Common myeloid progenitor, CD34-positive (primary cell): Measurements from ENCODE around the gene SCARB2.

ENCODE experiments used
- CTCF ChIA-PET: fragments of 350-600 bp; sonication (Branson Sonifier 250); formaldehyde crosslinking; loops from one replicate; lab custom pipeline; 2021; ENCODE audit warnings: antibody characterized with exemption; lab: Charles Lee
- POLR2A ChIA-PET: fragments of 350-600 bp; sonication (Branson Sonifier 250); formaldehyde crosslinking; loops from one replicate; lab custom pipeline; 2021; ENCODE audit warnings: antibody characterized with exemption; lab: Charles Lee
- DNase-seq, 3 donors: peaks; one replicate each; pipeline versions ENCODE4 v3.0.0 to v3.0.0-alpha.2; 2013
- H3K27ac ChIP-seq, 2 experiments: 1 replicate in 1 of 2; 2 replicates in 1 of 2; pipeline ENCODE4 v1.7.0; 2013; ENCODE audit warnings: inconsistent platforms in 2 of 2, low read length in 2 of 2, mild to moderate bottlenecking in 2 of 2, low read depth in 1 of 2, moderate library complexity in 1 of 2; ENCODE audit not compliant: severe bottlenecking in 2 of 2, insufficient read depth in 1 of 2, poor library complexity in 1 of 2
- H3K27me3 ChIP-seq, 5 experiments: replicated peaks in 2 of 5; 1 replicate in 3 of 5; 2 replicates in 2 of 5; pipeline versions ENCODE4 v1.6.1 to v1.7.0; 2013; ENCODE audit warnings: low read length in 4 of 5, mild to moderate bottlenecking in 2 of 5, moderate library complexity in 2 of 5, inconsistent platforms in 1 of 5; ENCODE audit not compliant: insufficient read depth in 5 of 5, control insufficient read depth in 4 of 5
- H3K36me3 ChIP-seq, 4 experiments: 1 replicate in 2 of 4; 2 replicates in 2 of 4; pipeline versions ENCODE4 v1.6.1 to v1.7.0; 2013; ENCODE audit warnings: low read length in 3 of 4, control low read depth in 1 of 4, mild to moderate bottlenecking in 1 of 4; ENCODE audit not compliant: control insufficient read depth in 4 of 4, insufficient read depth in 4 of 4
- H3K4me1 ChIP-seq, 4 experiments: 1 replicate in 3 of 4; 2 replicates in 1 of 4; pipeline versions ENCODE4 v1.6.1 to v1.7.1; 2013; ENCODE audit warnings: low read length in 3 of 4, mild to moderate bottlenecking in 3 of 4, control low read depth in 1 of 4, inconsistent platforms in 1 of 4, moderate library complexity in 1 of 4; ENCODE audit not compliant: control insufficient read depth in 4 of 4, insufficient read depth in 4 of 4; ENCODE audit errors: control extremely low read depth in 1 of 4
- H3K4me3 ChIP-seq, 7 experiments: 1 replicate in 4 of 7; 2 replicates in 3 of 7; pipeline versions ENCODE4 v1.5.1 to v1.7.0; 2013; ENCODE audit warnings: mild to moderate bottlenecking in 7 of 7, low read length in 6 of 7, moderate library complexity in 6 of 7, inconsistent platforms in 2 of 7, low read depth in 2 of 7, control low read depth in 1 of 7; ENCODE audit not compliant: insufficient read depth in 4 of 7, control insufficient read depth in 1 of 7; ENCODE audit errors: extremely low read depth in 1 of 7
- H3K9me3 ChIP-seq, 5 experiments: 1 replicate in 4 of 5; 2 replicates in 1 of 5; pipeline versions ENCODE4 v1.6.1 to v1.7.1; 2013; ENCODE audit warnings: low read length in 4 of 5, mild to moderate bottlenecking in 2 of 5, inconsistent platforms in 1 of 5, low read depth in 1 of 5, moderate library complexity in 1 of 5; ENCODE audit not compliant: control insufficient read depth in 4 of 5, insufficient read depth in 2 of 5; ENCODE audit errors: control extremely low read depth in 1 of 5
- WGBS: methylation state at CpG from one replicate; pipeline ENCODE4 v1.1.5; 2013; ENCODE audit not compliant: insufficient coverage; 5-methylcytosine and 5-hydroxymethylcytosine counted together

SCARB2 gene

GRCh38 chr4:76188557-76188956 lies 25.1 kb downstream of the SCARB2 start:
- ChIA-PET CTCF (interaction anchor here (0.9 to 3.5 kb wide), 3 partner anchors 8 to 188 kb away, joined by 3 to 18 read pairs (median 3); no protein-coding TSS in a partner anchor), POLR2A (no interaction called here)
- DNase-seq = no peak
- Histone ChIP-seq H3K36me3 (peaks cover 14 to 45% (median 29%) of the 10 kb centered on the region in 4 experiments), H3K27me3 (no peaks in the 10 kb centered on the region), H3K4me3 (no peak overlapping the region), H3K4me1 (peaks cover 0 to 2% (median 0%) of the 10 kb centered on the region in 4 experiments), H3K27ac (no peak overlapping the region), H3K9me3 (peaks cover 0 to 15% (median 3%) of the 10 kb centered on the region in 5 experiments)
- WGBS = 95% methylated on average over 2 of the region's 3 CpGs

- no peak for DNase-seq
- no peak overlapping the region for H3K27ac ChIP-seq
- H3K9me3 ChIP-seq = peaks cover 0 to 15% (median 2%) of the 10 kb centered on the region in 5 experiments
- H3K36me3 ChIP-seq = peaks cover 12 to 41% (median 27%) of the 10 kb centered on the region in 4 experiments
- CTCF ChIA-PET = interaction anchor here (1.1 to 3.5 kb wide), 2 partner anchors 8 to 9 kb away, joined by 3 to 18 read pairs; no protein-coding TSS in a partner anchor
- POLR2A ChIA-PET = no interaction called here
- peaks cover 0 to 2% (median 0%) of the 10 kb centered on the region in 4 experiments for H3K4me1 ChIP-seq
- no peak overlapping the region for H3K4me3 ChIP-seq
- no peaks in the 10 kb centered on the region for H3K27me3 ChIP-seq
Measured at GRCh38 chr4:76188149-76188548, 25.5 kb downstream of the SCARB2 start.

- ChIA-PET POLR2A (no interaction called here), CTCF (interaction anchor here (1.0 kb wide), 1 partner anchor 190 kb away, joined by 3 read pairs; no protein-coding TSS in a partner anchor)
- Histone ChIP-seq H3K4me1 (peaks cover 0 to 2% (median 0%) of the 10 kb centered on the region in 4 experiments), H3K27me3 (no peaks in the 10 kb centered on the region), H3K9me3 (peaks cover 0 to 6% (median 0%) of the 10 kb centered on the region in 5 experiments), H3K4me3 (no peak overlapping the region), H3K36me3 (peaks cover 4 to 33% (median 20%) of the 10 kb centered on the region in 4 experiments), H3K27ac (no peak overlapping the region)
- DNase-seq = no peak
- WGBS = no CpG with 5 or more reads among the region's 3 CpGs
Measured at GRCh38 chr4:76187152-76187551, 26.5 kb downstream of the SCARB2 start.

- no peak overlapping the region for H3K4me3 ChIP-seq
- no peak for DNase-seq
- H3K27ac ChIP-seq = no peak overlapping the region
- no peaks in the 10 kb centered on the region for H3K9me3 ChIP-seq
- ChIA-PET CTCF (interaction anchor here (0.9 to 8.7 kb wide), 4 partner anchors 10 to 321 kb away, joined by 4 to 186 read pairs (median 24); no protein-coding TSS in a partner anchor), POLR2A (no interaction called here)
- peaks cover 0 to 3% (median 0%) of the 10 kb centered on the region in 4 experiments for H3K4me1 ChIP-seq
- peaks cover 4 to 32% (median 19%) of the 10 kb centered on the region in 4 experiments for H3K36me3 ChIP-seq
- H3K27me3 ChIP-seq = no peaks in the 10 kb centered on the region
- WGBS = 100% methylated on average over 4 of the region's 5 CpGs
Measured at GRCh38 chr4:76182463-76182862, 31.2 kb downstream of the SCARB2 start.

GRCh38 chr4:76179398-76180318 lies 34.0 kb downstream of the SCARB2 start:
- Histone ChIP-seq H3K36me3 (peaks cover 8 to 37% (median 23%) of the 10 kb centered on the region in 4 experiments), H3K9me3 (no peaks in the 10 kb centered on the region), H3K27me3 (no peaks in the 10 kb centered on the region), H3K27ac (no peak overlapping the region), H3K4me1 (peaks cover 0 to 3% (median 0%) of the 10 kb centered on the region in 4 experiments), H3K4me3 (no peak overlapping the region)
- peak; percentile 83 to 93 (median 89) for DNase-seq
- ChIA-PET CTCF (interaction anchor here (0.6 to 8.7 kb wide), 40 partner anchors 8 to 324 kb away, joined by 3 to 186 read pairs (median 5); partner anchors contain the start of genes NUP54 and STBD1), POLR2A (no interaction called here)
- WGBS = 62% methylated on average over 9 of the region's 11 CpGs

- Histone ChIP-seq H3K4me3 (no peak overlapping the region), H3K36me3 (peaks cover 9 to 47% (median 27%) of the 10 kb centered on the region in 4 experiments), H3K9me3 (no peaks in the 10 kb centered on the region), H3K4me1 (peaks cover 0 to 3% (median 0%) of the 10 kb centered on the region in 4 experiments), H3K27ac (no peak overlapping the region), H3K27me3 (no peaks in the 10 kb centered on the region)
- CTCF ChIA-PET = interaction anchor here (1.1 to 8.7 kb wide), 12 partner anchors 11 to 327 kb away, joined by 3 to 186 read pairs (median 14); partner anchors contain the start of gene STBD1
- POLR2A ChIA-PET = no interaction called here
- 24% methylated on average over 2 of the region's 2 CpGs for WGBS
- no peak for DNase-seq
Measured at GRCh38 chr4:76178296-76178695, 35.3 kb downstream of the SCARB2 start.
